ENCODE results near the gene CABLES2.

DNA sequence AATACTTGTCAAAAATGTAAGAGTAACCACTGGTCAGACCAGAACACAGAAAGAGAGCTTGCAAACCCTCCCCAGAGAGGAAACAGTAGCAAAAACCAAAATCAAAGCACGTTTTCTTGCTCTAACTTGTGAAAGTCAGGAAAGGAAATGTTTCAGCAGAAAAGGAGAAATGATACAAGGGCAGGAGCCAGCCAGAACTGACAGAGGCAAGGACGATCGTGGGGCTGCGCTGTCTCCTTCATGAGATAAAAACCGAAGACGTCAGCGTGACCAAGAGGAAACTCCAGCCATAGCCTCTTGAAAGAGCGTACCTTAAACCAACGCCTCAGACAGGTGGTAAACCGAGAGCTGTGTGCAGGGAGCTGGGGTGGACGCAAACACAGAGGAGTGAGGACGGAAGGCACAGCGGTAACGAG, 67.4 kb downstream of the CABLES2 start:
- TF ChIP-seq MTF1 (CRISPR knock-in tag; IDR thresholded peaks at IDR 0.05; ENCODE audit: borderline replicate concordance) (no peak), CBX3 (IDR thresholded peaks at IDR 0.05; ENCODE audit: borderline replicate concordance in 1 of 2, low read length in 2 of 2) (no peak), RBM17 (IDR thresholded peaks at IDR 0.05; ENCODE audit: borderline replicate concordance, low read depth, low read length) (no peak), STAG1 (CRISPR knock-in tag; IDR thresholded peaks at IDR 0.05; ENCODE audit: borderline replicate concordance) (no peak), ZNF280B (CRISPR knock-in tag; IDR thresholded peaks at IDR 0.05) (no peak), BRD9 (IDR thresholded peaks at IDR 0.05; ENCODE audit: low read depth, partially characterized antibody) (no peak), HDAC2 (IDR thresholded peaks at IDR 0.05) (no peak), TBP (optimal IDR thresholded peaks at IDR 0.05; ENCODE audit: low read depth, low read length) (no peak), LEF1 (IDR thresholded peaks at IDR 0.05) (no peak)
- TF ChIP-seq, protein P1, sequence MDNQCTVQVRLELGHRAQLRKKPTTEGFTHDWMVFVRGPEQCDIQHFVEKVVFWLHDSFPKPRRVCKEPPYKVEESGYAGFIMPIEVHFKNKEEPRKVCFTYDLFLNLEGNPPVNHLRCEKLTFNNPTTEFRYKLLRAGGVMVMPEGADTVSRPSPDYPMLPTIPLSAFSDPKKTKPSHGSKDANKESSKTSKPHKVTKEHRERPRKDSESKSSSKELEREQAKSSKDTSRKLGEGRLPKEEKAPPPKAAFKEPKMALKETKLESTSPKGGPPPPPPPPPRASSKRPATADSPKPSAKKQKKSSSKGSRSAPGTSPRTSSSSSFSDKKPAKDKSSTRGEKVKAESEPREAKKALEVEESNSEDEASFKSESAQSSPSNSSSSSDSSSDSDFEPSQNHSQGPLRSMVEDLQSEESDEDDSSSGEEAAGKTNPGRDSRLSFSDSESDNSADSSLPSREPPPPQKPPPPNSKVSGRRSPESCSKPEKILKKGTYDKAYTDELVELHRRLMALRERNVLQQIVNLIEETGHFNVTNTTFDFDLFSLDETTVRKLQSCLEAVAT (IDR thresholded peaks at IDR 0.05) = no peak
- TF ChIP-seq, protein P2, sequence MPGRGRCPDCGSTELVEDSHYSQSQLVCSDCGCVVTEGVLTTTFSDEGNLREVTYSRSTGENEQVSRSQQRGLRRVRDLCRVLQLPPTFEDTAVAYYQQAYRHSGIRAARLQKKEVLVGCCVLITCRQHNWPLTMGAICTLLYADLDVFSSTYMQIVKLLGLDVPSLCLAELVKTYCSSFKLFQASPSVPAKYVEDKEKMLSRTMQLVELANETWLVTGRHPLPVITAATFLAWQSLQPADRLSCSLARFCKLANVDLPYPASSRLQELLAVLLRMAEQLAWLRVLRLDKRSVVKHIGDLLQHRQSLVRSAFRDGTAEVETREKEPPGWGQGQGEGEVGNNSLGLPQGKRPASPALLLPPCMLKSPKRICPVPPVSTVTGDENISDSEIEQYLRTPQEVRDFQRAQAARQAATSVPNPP (IDR thresholded peaks at IDR 0.05; ENCODE audit: borderline replicate concordance, insufficient read depth, insufficient read length) = no peak
- TF ChIP-seq, protein P3, sequence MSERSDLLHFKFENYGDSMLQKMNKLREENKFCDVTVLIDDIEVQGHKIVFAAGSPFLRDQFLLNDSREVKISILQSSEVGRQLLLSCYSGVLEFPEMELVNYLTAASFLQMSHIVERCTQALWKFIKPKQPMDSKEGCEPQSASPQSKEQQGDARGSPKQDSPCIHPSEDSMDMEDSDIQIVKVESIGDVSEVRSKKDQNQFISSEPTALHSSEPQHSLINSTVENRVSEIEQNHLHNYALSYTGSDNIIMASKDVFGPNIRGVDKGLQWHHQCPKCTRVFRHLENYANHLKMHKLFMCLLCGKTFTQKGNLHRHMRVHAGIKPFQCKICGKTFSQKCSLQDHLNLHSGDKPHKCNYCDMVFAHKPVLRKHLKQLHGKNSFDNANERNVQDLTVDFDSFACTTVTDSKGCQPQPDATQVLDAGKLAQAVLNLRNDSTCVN (CRISPR knock-in tag; IDR thresholded peaks at IDR 0.05) = no peak
- TF ChIP-seq, protein P4, sequence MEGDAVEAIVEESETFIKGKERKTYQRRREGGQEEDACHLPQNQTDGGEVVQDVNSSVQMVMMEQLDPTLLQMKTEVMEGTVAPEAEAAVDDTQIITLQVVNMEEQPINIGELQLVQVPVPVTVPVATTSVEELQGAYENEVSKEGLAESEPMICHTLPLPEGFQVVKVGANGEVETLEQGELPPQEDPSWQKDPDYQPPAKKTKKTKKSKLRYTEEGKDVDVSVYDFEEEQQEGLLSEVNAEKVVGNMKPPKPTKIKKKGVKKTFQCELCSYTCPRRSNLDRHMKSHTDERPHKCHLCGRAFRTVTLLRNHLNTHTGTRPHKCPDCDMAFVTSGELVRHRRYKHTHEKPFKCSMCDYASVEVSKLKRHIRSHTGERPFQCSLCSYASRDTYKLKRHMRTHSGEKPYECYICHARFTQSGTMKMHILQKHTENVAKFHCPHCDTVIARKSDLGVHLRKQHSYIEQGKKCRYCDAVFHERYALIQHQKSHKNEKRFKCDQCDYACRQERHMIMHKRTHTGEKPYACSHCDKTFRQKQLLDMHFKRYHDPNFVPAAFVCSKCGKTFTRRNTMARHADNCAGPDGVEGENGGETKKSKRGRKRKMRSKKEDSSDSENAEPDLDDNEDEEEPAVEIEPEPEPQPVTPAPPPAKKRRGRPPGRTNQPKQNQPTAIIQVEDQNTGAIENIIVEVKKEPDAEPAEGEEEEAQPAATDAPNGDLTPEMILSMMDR (IDR thresholded peaks at IDR 0.05 in 2 of 3, conservative IDR thresholded peaks at IDR 0.05 in 1 of 3; ENCODE audit: insufficient read depth in 2 of 3, low read depth in 1 of 3, low read length in 3 of 3) = no peak

All from K562 (cell line).